BJ (cell line): Measurements from ENCODE around the gene DUSP12. TPM values are rescaled to one million over a fixed set of nuclear protein-coding genes. Genes with fewer than 3 reads are reported as not detected.

ENCODE experiments used
- CTCF ChIA-PET: fragments of 350-600 bp; formaldehyde crosslinking; extraction: SDS; loops from one replicate; lab custom pipeline; 2021; ENCODE audit warnings: antibody characterized with exemption, inconsistent platforms; lab: Yijun Ruan, JAX
- POLR2A ChIA-PET: fragments of 300-600 bp; sonication (Branson Sonifier 250); formaldehyde crosslinking; extraction: SDS; loops from one replicate; lab custom pipeline; 2021; ENCODE audit warnings: antibody characterized with exemption; lab: Charles Lee
- DNase-seq: peaks from one replicate; pipeline ENCODE4 v3.0.0-alpha.2; 2011; ENCODE audit warnings: low read depth
- H3K27me3 ChIP-seq: 2 replicates; pipeline ENCODE4 v1.6.0; 2011; ENCODE audit warnings: low read length; ENCODE audit not compliant: control insufficient read depth, insufficient read depth
- H3K36me3 ChIP-seq: 2 replicates; pipeline ENCODE4 v1.5.1; 2011; ENCODE audit warnings: low read length; ENCODE audit not compliant: control insufficient read depth, insufficient read depth
- H3K4me3 ChIP-seq: 2 replicates; pipeline ENCODE4 v1.5.1; 2011; ENCODE audit warnings: low read depth, mild to moderate bottlenecking, control low read depth, low read length
- CTCF ChIP-seq: IDR thresholded peaks from 2 replicates; pipeline ENCODE4 v1.5.1; 2011; ENCODE audit warnings: low read depth, mild to moderate bottlenecking, control low read depth, inconsistent platforms, low read length, moderate library complexity; ENCODE audit not compliant: insufficient read depth
- polyA plus RNA-seq: library from polyadenylated mRNA; depleted of rRNA; stranded (reverse); fragments of >200 nt; gene quantifications from 2 replicates; pipeline ENCODE4 v1.2.3, GENCODE V29; 2011

The DUSP12 gene
- polyA plus RNA-seq, 1 experiment: 28.1 TPM

GRCh38 chr1:161772397-161772796, 22.8 kb downstream of the DUSP12 start:
- ChIA-PET CTCF (interaction anchor here (2.6 kb wide), 1 partner anchor 13 kb away, joined by 6 read pairs; no protein-coding TSS in a partner anchor), POLR2A (no interaction called here)
- no peak for TF ChIP-seq CTCF
- no peaks in the 10 kb centered on the region for H3K27me3 ChIP-seq
- DNase-seq: no peak
- no peak overlapping the region for H3K4me3 ChIP-seq
- H3K36me3 ChIP-seq: no peaks in the 10 kb centered on the region

GRCh38 chr1:161773791-161774190, 24.2 kb downstream of the DUSP12 start:
- TF ChIP-seq CTCF: no peak
- no peak overlapping the region for H3K4me3 ChIP-seq
- ChIA-PET CTCF (interaction anchor here (0.6 kb wide), 1 partner anchor 256 kb away, joined by 3 read pairs; no protein-coding TSS in a partner anchor), POLR2A (no interaction called here)
- H3K27me3 ChIP-seq: no peaks in the 10 kb centered on the region
- H3K36me3 ChIP-seq: no peaks in the 10 kb centered on the region
- DNase-seq: no peak

- CTCF ChIA-PET: interaction anchor here (1.3 kb wide), 1 partner anchor 16 kb away, joined by 3 read pairs; no protein-coding TSS in a partner anchor
- POLR2A ChIA-PET: no interaction called here
Measured at GRCh38 chr1:161777261-161777660, 27.7 kb downstream of the DUSP12 start.

GRCh38 chr1:161778522-161778921, 28.9 kb downstream of the DUSP12 start:
- no peak overlapping the region for H3K4me3 ChIP-seq
- no peak for TF ChIP-seq CTCF
- no peaks in the 10 kb centered on the region; the same call in 1 of the 2 replicates for H3K36me3 ChIP-seq
- no peak for DNase-seq
- CTCF ChIA-PET: interaction anchor here (0.8 kb wide), 1 partner anchor 259 kb away, joined by 3 read pairs; no protein-coding TSS in a partner anchor
- no peaks in the 10 kb centered on the region for H3K27me3 ChIP-seq
- POLR2A ChIA-PET: no interaction called here

More at GRCh38 chr1:161777261-161777660, 27.7 kb downstream of the DUSP12 start:
- DNase-seq: no peak
- Histone ChIP-seq H3K4me3 (no peak overlapping the region), H3K27me3 (no peaks in the 10 kb centered on the region), H3K36me3 (no peaks in the 10 kb centered on the region)
- TF ChIP-seq CTCF: no peak

- no peaks in the 10 kb centered on the region; the same call in 1 of the 2 replicates for H3K36me3 ChIP-seq
- no peak for TF ChIP-seq CTCF
- no peak for DNase-seq
- POLR2A ChIA-PET: no interaction called here
- H3K4me3 ChIP-seq: no peak overlapping the region
- CTCF ChIA-PET: no interaction called here
- H3K27me3 ChIP-seq: no peaks in the 10 kb centered on the region
Measured at GRCh38 chr1:161779393-161779792, 29.8 kb downstream of the DUSP12 start.
